GM12878 (cell line): Measurements from ENCODE around the gene SATB1. TPM values are rescaled to one million over a fixed set of nuclear protein-coding genes. Genes with fewer than 3 reads are reported as not detected.
A peak's percentile ranks its signal among the peaks of the same experiment; 100 is the strongest.

Experiments
- ATAC-seq: fragments of 200-7000 bp; cut with Tn5 transposase; 3 replicates; pipeline ENCODE4 v1.9.1; 2020; ENCODE audit warnings: mild to moderate bottlenecking, moderate library complexity
- BruUV-seq: library from RNA; stranded (reverse); fragments of 400-500 nt; replicated peaks from 2 replicates; lab custom pipeline; 2021; lab: Mats Ljungman, UMichigan
- CTCF ChIA-PET: fragments of 300-600 bp; sonication (Branson Sonifier 250); formaldehyde crosslinking; extraction: SDS; loops from one replicate; lab custom pipeline; 2021; ENCODE audit warnings: inconsistent platforms; lab: Yijun Ruan, JAX
- POLR2A ChIA-PET: fragments of 350-600 bp; formaldehyde crosslinking; extraction: SDS; loops from one replicate; lab custom pipeline; 2021; ENCODE audit warnings: inconsistent platforms; lab: Charles Lee
- RAD21 ChIA-PET: fragments of 300-600 bp; sonication (Branson Sonifier 250); formaldehyde crosslinking; loops from one replicate; lab custom pipeline; 2023; ENCODE audit warnings: antibody characterized with exemption; ENCODE audit not compliant: unreplicated experiment; lab: Charles Lee
- SMC1A ChIA-PET: fragments of 300-600 bp; sonication (Branson Sonifier 250); formaldehyde crosslinking; loops from one replicate; lab custom pipeline; 2023; ENCODE audit not compliant: unreplicated experiment, uncharacterized antibody; lab: Charles Lee
- DNase-seq: peaks from one replicate; pipeline ENCODE4 v3.0.0-alpha.2; 2011; ENCODE audit warnings: low read depth, low spot score
- FAIRE-seq: peaks from 3 replicates; lab custom pipeline; 2011; peaks lifted over from hg19 to GRCh38; lab: Jason Lieb, UNC
- H2AFZ ChIP-seq: 2 replicates; pipeline ENCODE4 v1.6.0; 2011; ENCODE audit warnings: low read depth, low read length, control low read depth; ENCODE audit not compliant: control insufficient read depth
- H3K27ac ChIP-seq: 2 replicates; pipeline ENCODE4 v1.5.1; 2011; ENCODE audit warnings: control low read depth; ENCODE audit not compliant: control insufficient read depth, insufficient read depth
- H3K27me3 ChIP-seq, 2 experiments: replicated peaks in 1 of 2; 2 replicates each; pipeline versions ENCODE4 v1.6.0 to v1.6.1; 2011; ENCODE audit warnings: low read length in 1 of 2; ENCODE audit not compliant: control insufficient read depth in 2 of 2, insufficient read depth in 2 of 2
- H3K36me3 ChIP-seq, 2 experiments: 2 replicates each; pipeline ENCODE4 v1.5.1; 2011; ENCODE audit warnings: low read length in 1 of 2; ENCODE audit not compliant: control insufficient read depth in 2 of 2, insufficient read depth in 2 of 2
- H3K4me1 ChIP-seq: 2 replicates; pipeline ENCODE4 v1.6.1; 2011; ENCODE audit warnings: mild to moderate bottlenecking, low read length, moderate library complexity, mixed read lengths; ENCODE audit not compliant: control insufficient read depth, insufficient read depth
- H3K4me2 ChIP-seq: 2 replicates; pipeline ENCODE4 v1.6.0; 2011; ENCODE audit warnings: control low read depth; ENCODE audit not compliant: control insufficient read depth, insufficient read depth
- H3K4me3 ChIP-seq: fragments of 200-600 bp; sonication (generic); 2 replicates; pipeline ENCODE4 v1.5.1; 2016
- H3K79me2 ChIP-seq: 2 replicates; pipeline ENCODE4 v1.6.0; 2011; ENCODE audit warnings: low read length; ENCODE audit not compliant: control insufficient read depth, insufficient read depth
- H3K9ac ChIP-seq: 2 replicates; pipeline ENCODE4 v1.8.0; 2011; ENCODE audit warnings: low read length, control low read depth, mixed read lengths; ENCODE audit not compliant: control insufficient read depth, insufficient read depth
- H3K9me3 ChIP-seq: replicated peaks from 3 replicates; pipeline ENCODE4 v1.5.1; 2011; ENCODE audit warnings: mild to moderate bottlenecking, low read length; ENCODE audit not compliant: control insufficient read depth, insufficient read depth
- H4K20me1 ChIP-seq: 2 replicates; pipeline ENCODE4 v1.6.0; 2011; ENCODE audit not compliant: control insufficient read depth, insufficient read depth
- CTCF ChIP-seq, 3 experiments: IDR thresholded peaks in 2 of 3; conservative IDR thresholded peaks in 1 of 3; 2 replicates each; pipeline ENCODE4 v1.5.1; 2011; ENCODE audit warnings: low read depth in 3 of 3, low read length in 3 of 3, mild to moderate bottlenecking in 3 of 3, control low read depth in 2 of 3, moderate library complexity in 2 of 3, inconsistent platforms in 1 of 3, mixed read lengths in 1 of 3; ENCODE audit not compliant: control insufficient read depth in 2 of 3, insufficient read depth in 1 of 3; ENCODE audit errors: extremely low read depth in 1 of 3
- EZH2 ChIP-seq: IDR thresholded peaks from 2 replicates; pipeline ENCODE4 v1.6.1; 2012; ENCODE audit warnings: low read depth, mild to moderate bottlenecking, control low read depth, inconsistent platforms, low read length, borderline replicate concordance; ENCODE audit not compliant: control insufficient read depth
- MAX ChIP-seq: IDR thresholded peaks from 2 replicates; pipeline ENCODE4 v1.6.1; 2012; ENCODE audit warnings: low read depth, low read length, improper control_type of control experiment
- MXI1 ChIP-seq: fragments of 150-350 bp; IDR thresholded peaks from 2 replicates; pipeline ENCODE4 v1.6.1; 2011; ENCODE audit warnings: low read depth, mild to moderate bottlenecking, inconsistent platforms, low read length, improper control_type of control experiment
- NBN ChIP-seq: fragments of 450-650 bp; IDR thresholded peaks from 2 replicates; pipeline ENCODE4 v1.6.1; 2016
- PAX5 ChIP-seq: IDR thresholded peaks from 2 replicates; pipeline ENCODE4 v1.6.1; 2011; ENCODE audit warnings: low read depth, low read length, borderline replicate concordance
- PAX8 ChIP-seq: fragments of 450-650 bp; IDR thresholded peaks from 2 replicates; pipeline ENCODE4 v1.6.1; 2017; ENCODE audit warnings: mild to moderate bottlenecking, moderate library complexity
- PRDM15 ChIP-seq: fragments of 450-650 bp; formaldehyde crosslinking; IDR thresholded peaks from 2 replicates; pipeline ENCODE4 v1.4.0; 2020; ENCODE audit warnings: mild to moderate bottlenecking, moderate library complexity
- RAD21 ChIP-seq: IDR thresholded peaks from 2 replicates; pipeline ENCODE4 v1.6.1; 2011; ENCODE audit warnings: mild to moderate bottlenecking, low read depth, low read length, moderate library complexity; ENCODE audit not compliant: insufficient read depth
- SUZ12 ChIP-seq: fragments of 200-600 bp; sonication (generic); IDR thresholded peaks from one replicate; pipeline ENCODE4 v1.6.1; 2018; ENCODE audit warnings: antibody characterized with exemption, mild to moderate bottlenecking; ENCODE audit not compliant: unreplicated experiment
- WGBS: methylation state at CpG from one replicate; pipeline ENCODE4 v1.1.6; 2016; ENCODE audit warnings: low lambda C conversion rate; ENCODE audit not compliant: insufficient replicate concordance, insufficient coverage; ENCODE audit errors: missing lambda C conversion rate; 5-methylcytosine and 5-hydroxymethylcytosine counted together
- in situ Hi-C: fragments of 300-500 bp; cut with MboI; formaldehyde crosslinking; loops from 9 replicates; pipeline ENCODE4 v1.14.3; 2018; ENCODE audit warnings: mixed read lengths
- intact Hi-C: fragments of 100-400 bp; cut with micrococcal nuclease; formaldehyde crosslinking; loops from one replicate; pipeline ENCODE4 v1.14.2; 2022; ENCODE audit not compliant: unreplicated experiment
- polyA plus RNA-seq, 11 experiments: library from polyadenylated mRNA; depleted of rRNA in 4 of 11; unstranded in 6 of 11; stranded (reverse) in 5 of 11; fragments of >200 nt; fragmentation: Nextera tagmentation in 4 of 11; fragmentation: Illumina TruSeq in 1 of 11; extraction: Ambion mirVana in 4 of 11; extraction: Trizol in 1 of 11; gene quantifications; 1 replicate in 1 of 11; 2 replicates in 10 of 11; pipeline versions ENCODE4 v1.2.1 to v1.2.3, GENCODE V29; 2011 to 2016; ENCODE audit warnings: inconsistent platforms in 2 of 11, missing spikeins in 2 of 11, low read depth in 1 of 11
- total RNA-seq, 4 experiments: library from RNA; depleted of rRNA in 3 of 4; stranded (reverse); fragments of >200 nt in 3 of 4; fragmentation: Illumina TruSeq in 1 of 4; extraction: Trizol in 1 of 4; gene quantifications; 2 replicates each; pipeline versions ENCODE4 v1.2.1 to v1.2.3, GENCODE V29; 2013 to 2021

SATB1 gene
- total and polyA plus RNA-seq, 10 of the 15 experiments (the other 5 are each of a cell fraction or from before 2014, with no cell fraction given) = 0.01 to 0.72 (median 0.07) TPM; not detected in 4

GRCh38 chr3:18444595-18445400 lies 19.7 kb upstream of the SATB1 start:
- CTCF ChIA-PET = no interaction called here
- no peak for FAIRE-seq
- no peaks in the 10 kb centered on the region for H4K20me1 ChIP-seq
- no TSS peak for BruUV-seq
- DNase-seq = no peak
- peak; percentile 85 for ATAC-seq
- no peaks in the 10 kb centered on the region for H3K4me1 ChIP-seq
- no peak overlapping the region for H3K4me3 ChIP-seq
- H3K27me3 ChIP-seq = peaks cover 13 to 25% of the 10 kb centered on the region in 2 experiments
- in situ Hi-C loops = no loop called here
- H3K27ac ChIP-seq = no peak overlapping the region
- H3K4me2 ChIP-seq = peak overlapping the region; percentile 33; the same call in 1 of the 2 replicates
- H2AFZ ChIP-seq = no peak overlapping the region
- H3K9ac ChIP-seq = no peak overlapping the region
- intact Hi-C loops = no loop called here
- no peaks in the 10 kb centered on the region for H3K36me3 ChIP-seq
- RAD21 ChIA-PET = no interaction called here
- no peaks in the 10 kb centered on the region; the same call in 2 of the 3 replicates for H3K9me3 ChIP-seq
- POLR2A ChIA-PET = no interaction called here
- H3K79me2 ChIP-seq = no peaks in the 10 kb centered on the region
- SMC1A ChIA-PET = no interaction called here
- 6% methylated on average over 45 of the region's 113 CpGs for WGBS
- TF ChIP-seq EZH2 (0 out of 2 replicates have a peak, but pooled peaks have one; percentile 86), CTCF (IDR thresholded peaks at IDR 0.05 in 2 of 3, conservative IDR thresholded peaks at IDR 0.05 in 1 of 3; ENCODE audit: control insufficient read depth in 2 of 3, extremely low read depth in 1 of 3, insufficient read depth in 1 of 3, low read depth in 3 of 3, low read length in 3 of 3) (peak in 2 of 3 experiments; percentile 9 to 18; a peak in 2 of 6 replicates), PAX5 (no peak), PRDM15 (CRISPR knock-in tag) (no peak), MXI1 (no peak), RAD21 (no peak), SUZ12 (peak; percentile 58), NBN (no peak), MAX (no peak), PAX8 (no peak)
